GM19240 (cell line): ENCODE results near the gene IFT20.
"Not testable (repeated sequence)": the region's sequence is repeated elsewhere in the genome, so short reads cannot be mapped to it uniquely, and the experiment has no call there.

ENCODE experiments used
- DNase-seq: peaks from one replicate; pipeline ENCODE4 v3.0.0; 2011; ENCODE audit warnings: low spot score; ENCODE audit not compliant: insufficient read length

IFT20 gene

DNA sequence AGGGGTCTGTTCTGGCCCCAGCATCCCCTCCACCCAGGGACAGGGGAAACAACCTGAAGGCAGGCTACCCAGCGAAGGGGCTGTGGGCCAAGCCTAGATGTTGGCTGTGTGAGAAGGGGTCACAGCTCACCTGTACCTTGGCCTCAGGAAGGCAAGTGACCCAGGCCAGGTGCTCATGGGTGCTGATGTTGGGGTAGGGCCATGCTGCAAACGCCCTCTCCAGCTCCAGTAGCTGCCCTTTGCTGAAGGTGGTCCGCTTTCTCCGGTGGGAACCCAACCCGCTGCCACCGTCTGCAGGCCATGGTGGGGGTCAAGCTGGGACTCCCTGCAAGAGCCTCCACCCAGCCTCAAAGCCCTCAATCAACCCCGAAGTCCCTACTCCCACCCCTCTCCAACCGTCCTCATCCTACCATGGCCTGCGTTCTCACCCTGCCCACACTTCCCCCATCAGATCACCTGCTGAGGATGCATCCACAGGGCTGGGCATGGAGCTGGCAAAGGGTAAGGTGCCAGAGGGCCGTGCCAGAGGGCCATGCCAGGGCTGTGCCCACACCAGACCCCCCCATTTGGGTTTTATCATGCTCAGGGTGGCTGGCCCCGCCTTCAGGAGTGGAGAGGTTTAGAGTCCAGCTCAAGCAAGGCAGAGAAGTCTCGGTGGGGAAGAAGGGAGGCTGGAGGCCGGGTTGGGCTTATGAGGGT, 29.5 kb upstream of the IFT20 start, which contains the start of gene SEBOX:
Gene SEBOX (minus strand): TSS at position 535 of the 699 bp plus-strand sequence. CDS start 48 bp downstream, at position 487.
- no peak for DNase-seq

DNA sequence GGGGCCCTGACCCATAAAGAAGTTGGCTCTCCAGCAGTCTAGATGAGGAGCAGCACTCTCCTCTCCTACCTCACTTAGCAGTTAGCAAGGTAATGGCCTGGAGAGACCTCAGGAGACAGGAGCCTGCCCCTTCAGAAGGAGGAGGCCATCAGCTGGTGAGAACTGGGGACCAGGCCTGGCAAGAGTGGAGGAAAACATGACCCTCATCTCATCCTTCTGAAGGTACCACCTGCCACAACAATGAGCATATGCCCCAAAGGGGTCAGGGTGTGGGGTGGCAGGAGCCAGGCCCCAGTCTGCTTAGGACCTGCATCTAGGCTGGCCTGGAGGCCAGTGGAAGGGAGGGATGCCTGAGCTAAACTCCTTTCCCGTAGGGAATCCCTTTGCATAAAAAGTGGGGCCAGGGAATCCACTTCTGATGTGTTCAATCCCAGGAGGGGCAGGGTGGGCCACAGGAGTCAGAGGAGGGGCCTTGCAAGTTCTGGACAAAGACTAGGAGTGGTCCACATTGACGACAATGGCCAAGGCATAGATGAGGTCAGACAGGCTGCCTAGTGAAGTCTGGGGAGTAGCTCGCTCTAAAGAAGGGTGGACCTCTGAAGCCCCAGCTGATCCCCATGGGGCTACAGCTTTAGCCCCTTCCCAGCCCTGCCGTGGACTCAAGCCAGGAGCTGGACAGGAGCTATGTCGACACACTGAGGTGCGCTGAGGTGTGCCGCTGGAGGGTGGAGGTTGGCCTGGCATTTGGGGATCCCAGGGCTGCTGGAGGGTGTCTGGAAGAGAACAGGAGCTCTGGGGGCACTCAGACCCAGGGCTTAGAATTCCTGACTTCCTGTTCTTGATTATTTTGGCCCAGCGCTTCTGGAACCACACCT, 28.7 kb upstream of the IFT20 start:
- DNase-seq = no peak

DNA sequence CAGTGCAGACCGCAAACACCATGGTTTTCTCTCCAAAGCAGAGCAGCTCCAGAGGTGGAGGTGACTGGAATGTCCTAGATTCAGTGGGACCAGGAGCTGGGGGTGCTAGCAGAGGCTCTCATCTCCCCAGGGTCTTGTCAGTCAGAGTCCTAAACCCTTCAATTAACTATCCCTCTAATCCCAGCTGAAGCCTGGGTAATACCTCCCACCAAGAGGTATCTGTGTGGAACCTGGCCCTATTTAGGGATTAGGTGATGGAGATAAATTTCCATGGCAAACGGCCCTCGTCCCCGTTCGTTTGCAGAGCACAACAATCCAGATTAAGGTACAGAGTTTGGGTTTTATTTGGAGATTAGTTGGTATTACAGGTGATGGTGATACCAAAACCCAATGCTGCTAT, 27.9 kb upstream of the IFT20 start:
- no peak for DNase-seq

DNA sequence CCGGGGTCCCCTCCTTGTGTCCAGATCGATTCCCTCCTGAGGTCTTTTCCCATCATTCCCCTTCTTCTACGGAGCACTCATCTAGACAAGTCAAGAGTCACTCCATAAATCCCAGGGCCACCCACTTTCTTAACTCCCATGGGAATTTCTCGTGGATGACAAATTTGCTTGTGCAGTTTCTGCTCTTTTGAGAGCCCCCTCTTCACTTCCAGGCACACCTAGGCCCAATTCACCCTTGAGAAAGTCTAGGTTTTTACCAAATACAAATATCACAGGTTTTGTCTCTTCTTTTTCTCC, 22.6 kb upstream of the IFT20 start:
- no peak for DNase-seq

DNA sequence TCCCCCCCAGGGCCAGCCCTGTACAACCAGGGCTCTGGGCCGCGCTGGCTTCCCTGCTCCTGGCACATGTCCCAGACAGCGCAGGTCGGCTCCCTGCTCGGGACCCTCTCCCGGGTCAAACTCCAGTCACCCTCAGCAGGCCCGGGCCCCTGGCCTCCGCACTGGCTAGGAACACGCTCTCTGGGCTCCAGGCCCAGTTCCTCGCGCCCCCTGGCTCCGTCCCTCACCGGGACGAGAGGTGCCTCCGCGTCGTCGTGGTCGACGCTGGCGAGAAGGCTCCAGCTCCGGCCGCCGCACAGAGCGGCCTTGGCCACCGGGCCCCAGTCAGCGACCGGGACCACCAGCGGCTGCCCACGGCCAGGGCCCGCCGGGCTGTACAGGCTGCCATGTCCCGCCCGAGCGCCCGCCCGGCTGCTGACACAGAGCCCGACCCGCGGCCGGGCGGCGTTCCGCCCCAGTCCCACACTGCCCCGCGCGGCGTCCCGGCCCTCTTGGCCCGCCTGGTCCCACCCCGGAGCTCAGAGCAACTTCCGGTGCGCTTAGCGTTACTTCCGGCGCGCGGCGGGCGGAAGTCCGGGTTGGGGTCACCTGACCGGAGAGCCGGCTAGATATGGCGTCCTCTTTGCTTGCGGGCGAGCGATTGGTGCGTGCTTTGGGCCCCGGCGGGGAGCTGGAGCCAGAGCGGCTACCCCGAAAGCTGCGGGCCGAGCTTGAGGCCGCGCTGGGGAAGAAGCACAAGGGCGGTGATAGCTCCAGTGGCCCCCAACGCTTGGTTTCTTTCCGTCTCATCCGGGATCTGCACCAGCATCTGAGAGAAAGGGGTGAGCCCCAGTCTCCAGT, 22.0 kb upstream of the IFT20 start, which contains the start of gene POLDIP2:
Gene POLDIP2 (minus strand): TSS at position 467 of the 840 bp plus-strand sequence. CDS start 79 bp downstream, at position 388.
- DNase-seq = peak; percentile 96

DNA sequence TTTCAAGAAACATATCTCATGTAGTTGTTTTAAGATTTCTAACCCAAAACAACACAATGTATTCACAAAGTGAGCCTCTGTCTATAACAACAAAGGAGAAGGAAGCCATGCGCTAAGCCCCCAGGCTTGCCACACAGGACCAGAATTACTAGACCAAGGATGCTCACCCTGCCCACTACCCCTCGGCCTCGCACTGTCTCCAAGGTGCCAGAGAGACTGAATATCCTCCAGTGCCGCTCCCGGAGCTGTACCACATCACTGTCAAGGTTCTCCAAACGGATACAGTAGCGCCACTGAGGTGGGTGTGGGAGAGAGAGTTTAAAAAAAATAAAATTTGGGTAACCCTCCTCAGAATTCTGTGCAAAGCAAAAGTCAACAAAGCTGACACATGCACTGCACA, 15.0 kb upstream of the IFT20 start:
- DNase-seq = no peak

DNA sequence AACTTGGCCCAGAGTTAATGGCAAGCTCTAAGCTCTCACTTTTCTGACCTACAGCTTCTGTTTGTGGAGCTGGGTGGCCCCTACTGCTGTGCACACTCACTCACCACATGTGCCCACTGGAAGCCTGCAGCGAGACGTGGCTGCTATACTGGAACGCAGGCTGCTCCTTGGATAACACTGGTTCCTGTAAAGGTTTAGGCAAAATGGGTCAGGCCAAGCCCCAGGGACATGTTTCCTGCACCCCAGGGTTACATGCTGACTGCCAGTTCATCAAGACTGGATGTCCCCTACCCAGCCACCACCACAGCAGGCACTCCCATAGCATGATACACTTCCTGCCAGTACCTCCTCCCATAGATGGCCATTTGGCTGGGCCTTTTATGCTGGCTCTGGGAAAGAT, 13.7 kb upstream of the IFT20 start:
- DNase-seq = no peak

DNA sequence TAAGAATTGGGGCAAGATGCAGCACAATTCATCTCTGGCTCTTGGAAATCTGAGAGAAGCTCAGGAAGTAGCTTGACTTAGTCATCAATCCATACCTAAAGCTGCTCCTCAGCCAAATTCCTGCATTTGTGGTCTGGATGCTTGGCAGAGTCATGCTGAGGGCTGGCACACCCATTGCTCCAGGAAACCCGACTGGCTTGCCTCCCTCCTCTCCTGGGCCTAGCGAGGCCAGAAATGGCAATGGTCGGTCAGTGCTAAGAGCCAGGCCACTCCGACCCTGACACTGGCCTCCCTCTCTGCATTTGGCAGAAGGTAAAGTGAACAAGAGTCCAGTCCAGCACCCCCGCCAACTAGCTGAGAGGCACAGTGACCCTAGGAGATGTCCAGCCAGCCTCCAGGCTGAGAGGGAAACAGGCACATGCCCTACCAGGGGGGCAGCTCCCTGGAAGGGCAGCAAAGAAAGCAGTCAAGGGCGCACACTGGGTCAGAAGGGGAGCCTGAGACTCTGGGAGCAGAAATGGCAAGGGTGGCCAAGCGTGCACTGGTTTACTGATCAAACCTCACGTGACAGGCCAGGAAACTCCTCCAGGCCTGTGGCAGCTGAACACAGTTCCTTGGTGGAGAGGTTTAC, 12.1 kb upstream of the IFT20 start:
- DNase-seq = no peak

DNA sequence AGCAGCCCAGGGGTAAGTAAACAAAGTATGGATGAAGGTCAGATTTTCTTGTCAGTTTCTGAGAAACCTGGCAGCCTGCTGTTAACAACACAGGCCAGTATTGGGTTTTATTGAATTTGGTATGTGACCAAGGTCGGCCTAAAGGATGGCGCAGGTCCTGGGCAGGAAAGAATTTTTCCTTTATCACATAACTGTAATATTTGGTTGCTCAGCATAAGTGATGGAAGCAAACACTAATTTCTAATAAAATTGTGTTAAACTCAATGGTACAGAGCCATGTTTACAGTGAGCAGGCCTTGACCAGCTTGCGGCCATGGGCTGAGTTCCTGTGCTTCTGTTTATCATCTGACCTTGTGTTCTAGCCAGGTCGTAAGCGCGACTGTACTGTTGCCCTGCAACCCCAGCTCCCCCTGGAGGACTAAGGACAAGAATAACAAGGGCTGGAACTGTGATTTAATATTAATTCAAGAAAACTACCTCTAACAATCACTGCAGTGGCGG, 11.5 kb upstream of the IFT20 start:
- DNase-seq = no peak

DNA sequence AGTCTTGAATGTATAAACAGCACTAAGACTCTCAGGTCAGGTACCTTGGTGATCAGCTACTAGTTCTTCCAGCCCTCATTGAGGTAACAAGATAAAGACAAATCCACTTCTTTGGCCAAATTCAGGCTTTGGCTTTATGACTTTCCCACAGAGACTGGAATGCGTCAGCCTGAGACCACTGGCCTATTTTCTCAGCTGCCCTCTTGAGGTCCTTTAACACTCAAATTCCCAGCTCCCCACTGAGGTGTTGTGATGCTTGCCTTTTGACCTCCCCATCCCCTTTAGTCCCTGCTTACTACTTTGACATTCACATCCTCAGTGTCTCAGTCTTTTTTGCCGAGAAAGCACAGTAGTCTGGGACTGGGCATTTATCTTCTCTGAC, 10.9 kb upstream of the IFT20 start:
- no peak for DNase-seq

DNA sequence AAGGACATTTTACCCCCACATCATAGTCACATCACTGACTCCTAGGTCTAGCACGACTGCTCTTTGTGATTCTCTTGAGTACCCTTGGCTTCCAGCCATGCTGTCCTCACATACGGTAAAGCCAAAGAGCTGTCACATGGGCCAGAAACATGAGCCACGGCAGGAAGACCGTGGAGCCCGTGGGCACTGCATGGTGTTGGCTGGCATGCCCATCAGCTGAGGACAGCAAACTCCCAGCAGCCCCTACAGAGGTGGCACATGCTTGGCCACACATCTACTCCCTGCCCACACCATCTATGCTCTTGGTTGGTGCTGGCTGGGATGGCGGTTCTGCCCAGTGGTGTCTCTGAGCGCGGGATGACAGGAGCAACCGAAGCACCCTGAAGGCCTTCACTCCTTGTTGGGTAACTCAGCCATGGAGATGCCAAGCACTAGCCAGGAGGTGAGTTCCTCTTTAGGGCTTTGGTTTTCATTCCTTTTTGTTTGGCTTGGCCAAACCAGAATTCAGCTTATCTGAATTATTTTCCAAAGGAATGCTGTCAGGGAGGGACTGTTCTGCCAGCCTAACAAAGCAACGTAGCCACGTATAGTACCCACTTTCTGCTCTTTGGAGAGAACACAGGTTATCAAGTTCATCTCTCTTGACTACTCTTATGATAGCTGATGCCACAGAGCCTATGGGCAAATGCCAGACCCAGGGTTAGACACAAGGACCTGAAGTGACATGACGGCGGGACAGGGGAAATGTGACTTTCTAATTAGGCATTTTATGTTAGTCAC, 10.3 kb upstream of the IFT20 start:
- no peak for DNase-seq

DNA sequence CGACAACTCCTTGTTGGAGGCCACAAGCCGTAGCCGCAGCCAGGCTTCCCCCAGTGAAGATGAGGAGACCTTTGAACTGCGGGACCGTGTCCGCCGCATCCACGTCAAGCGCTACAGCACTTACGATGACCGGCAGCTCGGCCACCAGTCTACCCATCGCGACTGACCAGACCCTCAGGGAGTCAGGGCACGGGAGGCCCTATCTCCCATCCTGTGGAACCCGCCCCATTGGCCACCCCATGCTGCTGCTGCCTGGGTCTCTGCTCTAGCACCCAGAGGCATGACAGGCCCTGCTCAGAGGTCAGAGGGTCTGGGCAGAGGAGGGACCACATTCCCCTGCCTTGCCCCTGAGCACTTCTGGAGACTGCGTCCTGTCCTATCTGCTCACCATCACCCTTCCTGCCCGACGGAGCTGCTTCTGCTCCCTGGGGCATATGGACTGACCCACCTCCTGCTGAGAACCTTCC, 9.2 kb upstream of the IFT20 start:
- DNase-seq = no peak

DNA sequence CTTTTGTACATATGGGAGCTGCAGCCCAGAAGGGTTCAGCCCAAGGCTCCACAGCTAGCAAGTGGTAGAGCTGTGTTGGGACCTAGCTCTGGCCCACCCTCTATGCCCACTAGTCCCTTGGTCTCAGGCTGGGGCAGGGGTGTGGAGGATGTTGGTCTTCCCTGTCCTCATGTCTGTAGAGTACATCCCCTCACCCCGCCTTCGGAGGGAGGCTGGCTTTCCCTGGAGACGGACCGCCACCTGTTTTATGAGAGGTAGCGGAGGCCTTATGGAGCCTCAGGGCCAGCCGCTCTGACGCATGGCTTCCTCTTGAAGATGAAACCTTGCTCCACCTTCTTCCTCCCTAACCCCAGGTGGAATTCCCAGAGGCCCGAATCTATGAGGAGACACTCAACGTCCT, 8.7 kb upstream of the IFT20 start:
- no peak for DNase-seq

DNA sequence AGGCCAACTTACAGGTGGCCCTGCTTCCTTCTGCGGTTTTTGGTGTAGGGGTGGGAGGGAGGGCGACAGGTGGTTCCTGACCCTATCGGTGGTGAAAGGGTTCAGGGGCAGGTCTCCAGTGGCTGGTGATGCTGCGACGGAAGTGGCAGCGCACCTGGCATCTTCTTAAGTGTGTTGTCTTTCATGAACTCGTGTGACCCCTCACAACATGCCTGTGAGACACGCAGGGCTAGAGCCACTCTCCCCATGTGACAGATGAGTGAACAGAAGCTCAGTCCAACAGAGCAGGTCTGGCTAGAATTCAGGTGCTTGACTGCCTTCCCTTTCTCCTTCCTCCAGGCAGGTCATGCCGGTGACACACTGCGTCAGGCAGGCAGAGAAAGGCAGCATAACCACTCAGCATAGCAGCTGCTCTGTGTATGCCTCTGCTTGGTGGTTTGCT, 8.2 kb upstream of the IFT20 start:
- no peak for DNase-seq

DNA sequence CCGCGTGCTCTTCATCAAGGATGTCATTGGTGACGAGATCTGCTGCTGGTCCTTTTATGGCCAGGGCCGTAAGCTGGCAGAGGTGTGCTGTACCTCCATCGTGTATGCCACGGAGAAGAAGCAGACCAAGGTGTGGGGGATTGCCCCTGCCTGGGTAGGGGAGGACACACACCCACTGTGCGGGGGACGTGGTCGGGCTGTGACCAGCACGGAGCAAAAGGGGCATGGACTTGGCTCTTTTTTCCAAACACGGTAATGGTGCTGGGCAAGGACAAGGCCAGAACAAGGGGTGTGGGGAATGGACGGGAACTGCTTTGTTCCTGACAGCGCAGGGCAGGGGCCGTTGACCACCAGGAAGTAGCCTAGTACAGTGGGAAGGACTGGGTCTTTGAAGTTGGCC, 7.0 kb upstream of the IFT20 start:
- no peak for DNase-seq

DNA sequence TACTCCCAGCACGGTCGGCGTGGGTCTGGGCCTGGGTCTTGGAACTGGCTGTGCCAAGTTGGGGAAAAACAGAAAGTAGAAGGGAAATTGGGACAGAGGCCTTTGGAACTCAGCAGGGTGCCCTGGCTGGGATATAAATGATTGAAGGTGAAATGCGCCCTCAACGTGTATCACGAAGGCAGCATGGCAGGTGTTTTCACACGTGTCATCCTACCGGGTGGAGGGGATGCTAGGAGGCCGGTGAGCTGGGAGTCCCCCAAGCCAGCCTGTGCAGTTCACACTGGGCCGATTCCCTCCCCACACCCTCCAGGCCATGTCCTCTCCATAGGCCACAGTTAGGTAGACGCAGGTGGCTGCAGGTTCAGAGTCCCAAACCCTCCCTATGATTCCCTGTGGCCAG, 6.2 kb upstream of the IFT20 start:
- no peak for DNase-seq

DNA sequence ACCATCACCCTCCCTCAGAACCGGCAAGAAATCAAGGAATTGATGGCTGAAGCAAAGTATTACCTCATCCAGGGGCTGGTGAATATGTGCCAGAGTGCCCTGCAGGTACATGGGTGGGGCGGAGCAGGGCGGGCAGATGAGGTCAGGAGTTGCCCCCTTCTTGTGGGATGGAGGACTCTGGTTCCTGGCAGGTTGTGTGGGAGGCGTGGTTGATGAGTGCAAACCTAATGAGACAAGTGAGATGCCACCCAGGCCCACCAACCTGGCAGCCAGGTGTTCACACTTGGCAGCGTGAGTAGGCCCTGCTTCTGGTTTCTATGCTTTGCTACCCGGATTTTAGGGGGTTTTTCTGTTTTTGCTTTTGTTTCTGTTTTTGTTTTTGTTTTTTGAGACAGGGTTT, 5.1 kb upstream of the IFT20 start:
- DNase-seq = no peak

DNA sequence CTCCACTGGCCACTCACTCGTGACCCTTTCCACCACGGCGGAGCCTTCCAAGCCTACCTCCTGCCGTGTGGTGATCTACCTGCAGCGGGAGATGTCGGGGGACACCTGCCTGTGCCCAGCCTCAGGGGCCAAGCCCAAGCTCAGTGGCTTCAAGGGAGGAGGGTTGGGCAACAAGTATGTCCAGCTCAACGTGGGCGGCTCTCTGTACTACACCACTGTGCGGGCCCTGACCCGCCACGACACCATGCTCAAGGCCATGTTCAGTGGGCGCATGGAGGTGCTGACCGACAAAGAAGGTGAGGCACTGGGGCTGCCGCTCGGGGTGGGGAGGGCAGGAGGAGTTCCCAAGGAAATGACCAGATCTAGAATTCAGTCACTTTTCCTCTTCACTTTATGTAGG, 4.2 kb upstream of the IFT20 start:
- DNase-seq = no peak

DNA sequence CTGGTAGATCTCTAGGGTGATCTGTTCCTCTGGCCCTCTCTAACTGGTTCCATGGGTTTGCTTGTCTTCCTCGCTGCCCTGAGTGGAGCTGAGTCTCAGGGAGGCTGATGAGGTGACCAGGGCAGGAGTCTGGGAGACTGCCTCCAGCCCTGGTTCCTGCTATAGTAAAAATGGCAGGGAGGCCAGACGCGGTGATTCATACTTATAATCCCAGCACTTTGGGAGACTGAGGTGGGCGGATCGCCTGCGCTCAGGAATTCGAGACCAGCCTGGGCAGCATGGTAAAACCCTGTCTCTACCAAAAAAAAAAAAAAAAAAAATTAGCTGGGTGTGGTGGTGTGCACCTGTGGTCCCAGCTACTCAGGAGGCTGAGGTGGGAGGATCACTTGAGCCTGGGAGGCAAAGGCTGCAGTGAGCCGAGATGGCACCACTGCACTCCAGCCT, 3.5 kb upstream of the IFT20 start:
- DNase-seq = not testable (repeated sequence)

DNA sequence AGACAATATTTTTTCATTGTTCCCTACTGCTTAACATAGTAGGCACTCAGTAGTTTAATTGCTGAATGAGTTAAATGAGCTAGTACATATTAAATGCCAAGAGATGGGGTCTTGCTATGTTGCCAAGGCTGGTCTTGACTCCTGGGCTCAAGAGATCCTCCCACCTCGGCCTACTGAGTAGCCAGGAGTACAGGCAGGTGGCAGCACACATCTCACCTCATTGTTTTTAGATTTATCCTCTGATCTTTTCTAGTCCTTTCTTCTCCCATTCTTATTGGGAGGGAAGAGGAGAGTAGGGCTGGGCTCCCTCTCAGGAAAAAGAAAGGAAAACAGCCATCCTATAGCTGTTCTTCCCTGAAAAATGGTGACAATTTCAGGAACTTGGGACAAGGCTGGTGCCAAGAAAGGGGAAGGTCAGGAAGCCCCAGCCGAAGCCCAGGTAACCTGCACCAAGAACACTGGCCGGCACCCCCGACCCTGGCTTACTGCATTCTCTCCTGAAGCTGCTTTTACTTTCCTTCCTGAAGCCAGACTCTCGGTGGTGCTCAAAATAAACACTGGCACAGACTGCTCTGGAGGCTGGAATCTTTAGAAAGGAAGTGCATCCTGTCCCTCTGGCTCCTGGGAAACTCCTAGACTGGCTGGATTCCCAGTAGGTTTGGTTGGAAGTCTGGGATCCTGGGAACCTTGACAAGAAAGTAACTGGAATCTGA, 2.9 kb upstream of the IFT20 start:
- no peak for DNase-seq
